ENCODE measurements around the gene GPR153.

GRCh38 chr1:6299557-6300165 is 38.8 kb upstream of the GPR153 start:
- TF ChIP-seq EP300 (IDR thresholded peaks at IDR 0.05) = no peak
- no peak for TF ChIP-seq POLR2AphosphoS5 (IDR thresholded peaks at IDR 0.05)
